Bronchial epithelial cell (primary cell): Measurements from ENCODE around the gene TEX54. TPM values are rescaled to one million over a fixed set of nuclear protein-coding genes. Genes with fewer than 3 reads are reported as not detected.

ENCODE experiments used
- DNase-seq: peaks from one replicate; pipeline ENCODE4 v3.0.0-alpha.2; 2010; ENCODE audit warnings: low read depth
- FAIRE-seq: peaks from 2 replicates; lab custom pipeline; 2011; peaks lifted over from hg19 to GRCh38; lab: Jason Lieb, UNC
- H3K27me3 ChIP-seq: 2 replicates; pipeline ENCODE4 v1.5.1; 2011; ENCODE audit warnings: low read length; ENCODE audit not compliant: control insufficient read depth, insufficient read depth
- H3K36me3 ChIP-seq: 2 replicates; pipeline ENCODE4 v1.5.1; 2011; ENCODE audit warnings: low read length; ENCODE audit not compliant: control insufficient read depth, insufficient read depth
- H3K4me3 ChIP-seq: 2 replicates; pipeline ENCODE4 v1.5.1; 2011; ENCODE audit warnings: mild to moderate bottlenecking, low read depth, low read length, control low read depth
- total RNA-seq: library from RNA; depleted of rRNA; stranded (reverse); fragments of >200 nt; gene quantifications from 2 replicates; pipeline ENCODE4 v1.2.1, GENCODE V29; 2014
- TF ChIP-seq, protein P1 (sequence below): IDR thresholded peaks from 2 replicates; pipeline ENCODE4 v1.5.1; 2011; ENCODE audit warnings: mild to moderate bottlenecking, moderate library complexity, low read length, control low read depth, inconsistent platforms; ENCODE audit not compliant: insufficient read depth, severe bottlenecking

The TEX54 gene
- total RNA-seq, 1 donor from 2014 or later: not detected

DNA sequence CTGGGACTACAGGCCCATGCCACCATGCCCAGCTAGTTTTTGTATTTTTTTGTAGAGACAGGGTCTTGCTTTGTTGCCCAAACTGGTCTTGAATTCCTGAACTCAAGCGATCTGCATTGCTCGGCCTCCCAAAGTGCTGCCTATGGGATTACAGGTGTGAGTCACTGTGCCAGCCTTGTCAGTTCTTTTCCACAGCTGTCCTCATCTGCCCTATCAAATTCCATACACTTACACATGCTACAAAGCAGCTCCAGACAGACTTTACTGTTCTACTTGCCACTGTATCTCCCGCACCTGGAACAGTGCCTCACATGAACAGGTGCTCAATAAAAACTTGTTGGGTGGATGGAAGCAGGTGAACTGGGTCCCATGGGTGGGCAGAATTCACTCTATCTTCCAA lies 9.0 kb downstream of the TEX54 start:
- no peak for FAIRE-seq
- Histone ChIP-seq H3K4me3 (no peak overlapping the region), H3K27me3 (no peaks in the 10 kb centered on the region), H3K36me3 (peaks cover 27% of the 10 kb centered on the region)
- TF ChIP-seq, protein P1, sequence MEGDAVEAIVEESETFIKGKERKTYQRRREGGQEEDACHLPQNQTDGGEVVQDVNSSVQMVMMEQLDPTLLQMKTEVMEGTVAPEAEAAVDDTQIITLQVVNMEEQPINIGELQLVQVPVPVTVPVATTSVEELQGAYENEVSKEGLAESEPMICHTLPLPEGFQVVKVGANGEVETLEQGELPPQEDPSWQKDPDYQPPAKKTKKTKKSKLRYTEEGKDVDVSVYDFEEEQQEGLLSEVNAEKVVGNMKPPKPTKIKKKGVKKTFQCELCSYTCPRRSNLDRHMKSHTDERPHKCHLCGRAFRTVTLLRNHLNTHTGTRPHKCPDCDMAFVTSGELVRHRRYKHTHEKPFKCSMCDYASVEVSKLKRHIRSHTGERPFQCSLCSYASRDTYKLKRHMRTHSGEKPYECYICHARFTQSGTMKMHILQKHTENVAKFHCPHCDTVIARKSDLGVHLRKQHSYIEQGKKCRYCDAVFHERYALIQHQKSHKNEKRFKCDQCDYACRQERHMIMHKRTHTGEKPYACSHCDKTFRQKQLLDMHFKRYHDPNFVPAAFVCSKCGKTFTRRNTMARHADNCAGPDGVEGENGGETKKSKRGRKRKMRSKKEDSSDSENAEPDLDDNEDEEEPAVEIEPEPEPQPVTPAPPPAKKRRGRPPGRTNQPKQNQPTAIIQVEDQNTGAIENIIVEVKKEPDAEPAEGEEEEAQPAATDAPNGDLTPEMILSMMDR: no peak
- DNase-seq: no peak

DNA sequence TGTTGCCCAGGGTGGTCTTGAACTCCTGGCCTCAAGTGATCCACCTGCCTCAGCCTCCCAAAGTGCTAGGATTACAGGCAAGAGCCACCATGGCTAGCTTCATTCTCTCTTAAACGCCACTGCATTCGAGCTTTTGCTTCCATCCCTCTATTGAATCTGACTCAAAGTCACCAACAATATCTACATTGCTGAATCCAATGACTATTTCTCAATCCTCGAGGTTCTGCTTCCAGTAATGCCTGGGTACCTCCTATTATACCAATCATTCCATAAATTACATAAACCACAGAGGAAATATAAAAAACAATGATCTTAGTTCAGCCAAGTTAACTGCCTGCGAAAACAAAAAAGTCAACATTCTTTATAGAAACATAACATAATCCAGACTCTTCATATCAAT lies 15.5 kb downstream of the TEX54 start:
- H3K36me3 ChIP-seq: peaks cover 1% of the 10 kb centered on the region
- H3K27me3 ChIP-seq: no peaks in the 10 kb centered on the region
- no peak overlapping the region for H3K4me3 ChIP-seq
- TF ChIP-seq, protein P1: no peak
- FAIRE-seq (no peak), DNase-seq (no peak)

DNA sequence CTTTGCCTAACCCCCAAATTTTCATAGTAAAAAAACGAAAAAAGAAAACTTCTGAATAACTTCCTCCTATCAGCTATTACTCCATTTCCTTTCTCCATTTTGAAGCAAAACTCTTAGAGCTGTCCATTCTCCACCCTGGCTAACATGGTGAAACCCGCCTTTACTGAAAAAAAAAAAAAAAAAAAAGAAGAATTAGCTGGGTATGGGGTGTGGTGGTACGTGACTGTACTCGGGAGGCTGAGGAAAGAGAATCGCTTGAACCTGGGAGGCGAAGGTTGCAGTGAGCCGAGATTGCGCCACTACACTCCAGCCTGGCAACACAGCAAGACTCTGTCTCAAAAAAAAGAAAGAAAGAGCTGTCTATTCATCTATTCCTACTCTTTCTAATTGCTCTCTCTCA lies 16.1 kb downstream of the TEX54 start:
- peaks cover 1% of the 10 kb centered on the region for H3K36me3 ChIP-seq
- TF ChIP-seq, protein P1: no peak
- FAIRE-seq: no peak

DNA sequence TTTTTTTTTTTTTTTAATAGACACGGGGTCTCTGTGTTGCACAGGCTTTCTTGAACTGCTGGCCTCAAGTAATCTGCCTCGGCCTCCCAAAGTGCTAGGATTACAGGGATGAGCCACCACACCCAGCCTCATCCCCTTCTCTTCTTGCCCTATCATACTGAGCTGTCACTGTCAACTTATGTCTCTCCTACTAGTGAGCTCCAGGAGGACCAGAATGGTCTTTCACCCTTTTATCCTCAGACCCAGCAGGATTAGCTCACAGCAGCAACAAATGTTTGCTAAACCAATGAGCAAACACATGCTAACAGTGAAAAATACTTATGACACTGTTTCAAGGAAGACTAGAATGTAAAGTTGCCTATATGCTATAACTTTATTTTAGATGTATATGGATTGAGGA lies 21.0 kb downstream of the TEX54 start:
- Histone ChIP-seq H3K36me3 (peaks cover 3% of the 10 kb centered on the region), H3K27me3 (no peaks in the 10 kb centered on the region), H3K4me3 (no peak overlapping the region)
- TF ChIP-seq, protein P1: no peak
- no peak for DNase-seq
- FAIRE-seq: no peak

More for the DNA sequence above, 16.1 kb downstream of the TEX54 start:
- Histone ChIP-seq H3K4me3 (no peak overlapping the region), H3K27me3 (no peaks in the 10 kb centered on the region)
- no peak for DNase-seq

DNA sequence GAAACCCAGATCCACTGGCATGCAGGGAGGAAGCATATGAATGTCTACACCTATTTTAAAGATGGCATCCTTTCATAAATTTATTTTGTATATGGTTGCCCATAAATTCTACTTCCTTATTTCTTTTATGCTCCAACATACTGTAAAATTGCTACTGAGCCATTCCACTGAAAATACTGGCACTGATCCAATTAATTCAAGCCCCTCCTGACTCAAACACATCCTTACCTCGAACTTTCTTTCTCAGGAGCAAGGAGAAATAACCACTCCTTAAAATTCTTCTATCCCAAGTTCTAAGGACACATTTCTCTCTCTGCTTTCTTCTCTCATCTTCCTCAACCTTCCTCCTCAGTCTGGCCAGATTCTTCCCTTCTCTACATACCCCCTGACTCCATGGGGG lies 21.9 kb downstream of the TEX54 start:
- TF ChIP-seq, protein P1: no peak
- H3K4me3 ChIP-seq: no peak overlapping the region
- H3K27me3 ChIP-seq: no peaks in the 10 kb centered on the region
- peaks cover 3% of the 10 kb centered on the region for H3K36me3 ChIP-seq
- DNase-seq (no peak), FAIRE-seq (no peak)

DNA sequence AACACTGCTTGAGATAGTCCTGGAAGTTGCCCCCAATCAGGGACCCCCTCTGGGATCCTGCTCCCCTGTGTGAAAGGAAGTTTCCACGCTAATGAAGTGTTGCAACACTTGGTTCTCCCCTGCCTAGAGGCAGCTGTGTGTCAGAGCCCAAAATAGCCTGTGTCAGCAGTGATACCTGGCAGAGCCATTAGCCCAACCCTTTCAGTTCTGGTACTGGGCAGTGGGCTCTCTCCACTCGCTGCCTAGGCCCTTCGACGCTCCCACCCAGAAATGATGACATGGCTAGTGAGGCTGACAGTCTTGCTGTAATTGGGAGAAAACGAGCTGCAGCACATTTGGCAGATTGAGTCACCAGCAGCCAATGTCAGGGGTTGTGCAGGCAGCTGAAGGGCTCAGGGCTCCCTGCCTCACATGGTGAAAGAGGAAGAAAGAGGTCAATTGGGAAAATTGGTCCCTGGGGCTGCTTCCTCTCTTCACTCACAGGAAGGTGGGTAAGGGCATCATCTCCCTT lies 26.0 kb downstream of the TEX54 start:
- DNase-seq: peak; percentile 73
- TF ChIP-seq, protein P1: no peak

More for the DNA sequence above, 26.0 kb downstream of the TEX54 start:
- peaks cover 18% of the 10 kb centered on the region for H3K36me3 ChIP-seq
- H3K4me3 ChIP-seq: no peak overlapping the region
- H3K27me3 ChIP-seq: no peaks in the 10 kb centered on the region
- FAIRE-seq: no peak
